HEK293T (cell line): ENCODE measurements around the gene ITGA8.

Experiments used
- BHLHE40 ChIP-seq: fragments of 450-650 bp; IDR thresholded peaks from 2 replicates; pipeline ENCODE4 v1.6.1; 2016; ENCODE audit warnings: mild to moderate bottlenecking, moderate library complexity, borderline replicate concordance
- CTBP1 ChIP-seq: fragments of 450-650 bp; IDR thresholded peaks from 2 replicates; pipeline ENCODE4 v1.6.1; 2016; ENCODE audit warnings: borderline replicate concordance
- FOXA1 ChIP-seq: fragments of 450-650 bp; IDR thresholded peaks from 2 replicates; pipeline ENCODE4 v1.6.1; 2016; ENCODE audit warnings: mild to moderate bottlenecking
- FOXK2 ChIP-seq: fragments of 450-650 bp; IDR thresholded peaks from 2 replicates; pipeline ENCODE4 v1.6.1; 2016; ENCODE audit warnings: mild to moderate bottlenecking
- FOXM1 ChIP-seq: fragments of 450-650 bp; IDR thresholded peaks from 2 replicates; pipeline ENCODE4 v1.6.1; 2017; ENCODE audit warnings: mild to moderate bottlenecking, borderline replicate concordance
- HDGF ChIP-seq: fragments of 450-650 bp; IDR thresholded peaks from 2 replicates; pipeline ENCODE4 v1.6.1; 2017; ENCODE audit warnings: antibody characterized with exemption, borderline replicate concordance
- L3MBTL2 ChIP-seq: fragments of 450-650 bp; conservative IDR thresholded peaks from 2 replicates; pipeline ENCODE4 v1.6.1; 2016; ENCODE audit warnings: mild to moderate bottlenecking
- NFRKB ChIP-seq: fragments of 450-650 bp; IDR thresholded peaks from 2 replicates; pipeline ENCODE4 v1.6.1; 2016; ENCODE audit warnings: mild to moderate bottlenecking, moderate library complexity
- SP1 ChIP-seq: fragments of 450-650 bp; IDR thresholded peaks from 2 replicates; pipeline ENCODE4 v1.6.1; 2017
- SUZ12 ChIP-seq: fragments of 450-650 bp; IDR thresholded peaks from 2 replicates; pipeline ENCODE4 v1.6.1; 2016; ENCODE audit warnings: mild to moderate bottlenecking
- TARDBP ChIP-seq: fragments of 450-650 bp; IDR thresholded peaks from 2 replicates; pipeline ENCODE4 v1.6.1; 2016
- ZNF384 ChIP-seq: fragments of 450-650 bp; IDR thresholded peaks from 2 replicates; pipeline ENCODE4 v1.6.1; 2016
- TF ChIP-seq, protein P1 (sequence below): fragments of 450-650 bp; IDR thresholded peaks from 2 replicates; pipeline ENCODE4 v1.6.1; 2016

DNA sequence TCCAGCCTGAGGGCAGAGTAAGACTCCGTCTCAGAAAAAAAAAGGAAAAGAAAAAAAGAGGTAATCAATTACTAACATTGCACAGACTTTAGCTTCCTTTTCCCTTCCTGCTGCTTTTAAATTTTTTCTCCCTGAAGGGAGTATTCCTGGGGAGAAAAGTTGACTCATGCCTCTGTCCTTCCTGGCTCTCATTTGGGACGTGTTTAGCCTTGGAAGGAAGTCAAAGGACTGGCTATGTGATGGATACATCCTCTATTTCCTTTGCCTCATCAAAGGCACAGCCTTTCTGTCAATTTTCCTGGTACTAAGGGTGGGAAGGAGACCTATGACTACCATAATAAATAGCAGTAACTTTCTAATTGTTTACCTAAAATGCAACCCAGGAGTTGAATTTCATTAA is 77.6 kb downstream of the ITGA8 start:
- TF ChIP-seq BHLHE40 = no peak
- TF ChIP-seq SUZ12 = no peak
- no peak for TF ChIP-seq NFRKB
- no peak for TF ChIP-seq CTBP1
- no peak for TF ChIP-seq FOXM1
- no peak for TF ChIP-seq HDGF
- TF ChIP-seq SP1 = no peak
- TF ChIP-seq TARDBP = no peak
- TF ChIP-seq, protein P1, sequence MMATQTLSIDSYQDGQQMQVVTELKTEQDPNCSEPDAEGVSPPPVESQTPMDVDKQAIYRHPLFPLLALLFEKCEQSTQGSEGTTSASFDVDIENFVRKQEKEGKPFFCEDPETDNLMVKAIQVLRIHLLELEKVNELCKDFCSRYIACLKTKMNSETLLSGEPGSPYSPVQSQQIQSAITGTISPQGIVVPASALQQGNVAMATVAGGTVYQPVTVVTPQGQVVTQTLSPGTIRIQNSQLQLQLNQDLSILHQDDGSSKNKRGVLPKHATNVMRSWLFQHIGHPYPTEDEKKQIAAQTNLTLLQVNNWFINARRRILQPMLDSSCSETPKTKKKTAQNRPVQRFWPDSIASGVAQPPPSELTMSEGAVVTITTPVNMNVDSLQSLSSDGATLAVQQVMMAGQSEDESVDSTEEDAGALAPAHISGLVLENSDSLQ = no peak
- TF ChIP-seq ZNF384 = no peak
- TF ChIP-seq L3MBTL2 = no peak
- no peak for TF ChIP-seq FOXA1
- no peak for TF ChIP-seq FOXK2
